ENCODE data around the gene LRRC38.

LRRC38 gene

GRCh38 chr1:13540866-13541265 lies 27.1 kb upstream of the LRRC38 start:
- Histone ChIP-seq H3K9ac (ENCODE audit: low read length) (no peak overlapping the region), H4K20me1 (ENCODE audit: insufficient read depth, low read length) (no peaks in the 10 kb centered on the region), H3K4me1 (ENCODE audit: insufficient read depth, low read length, severe bottlenecking) (no peaks in the 10 kb centered on the region), H3K27me3 (ENCODE audit: insufficient read depth, low read length) (peaks cover under 1% of the 10 kb centered on the region; the same call in 1 of the 2 replicates), H3K79me2 (ENCODE audit: insufficient read depth, low read length) (no peaks in the 10 kb centered on the region), H3F3A (ENCODE audit: insufficient read depth, low read length) (no peaks in the 10 kb centered on the region), H2AFZ (ENCODE audit: low read length) (no peak overlapping the region), H3K9me3 (ENCODE audit: low read length) (no peaks in the 10 kb centered on the region), H3K36me3 (ENCODE audit: insufficient read depth, low read length) (no peaks in the 10 kb centered on the region), H3K4me3 (ENCODE audit: low read depth, low read length, poor library complexity, severe bottlenecking) (no peak overlapping the region), H3K27ac (ENCODE audit: low read depth, low read length, poor library complexity, severe bottlenecking) (no peak overlapping the region), H3K9me2 (ENCODE audit: low read depth, low read length) (no peaks in the 10 kb centered on the region), H3K4me2 (ENCODE audit: low read length) (no peak overlapping the region)
- TF ChIP-seq EZH2 (IDR thresholded peaks at IDR 0.05; ENCODE audit: borderline replicate concordance, low read length), result no peak
- TF ChIP-seq, protein P1, sequence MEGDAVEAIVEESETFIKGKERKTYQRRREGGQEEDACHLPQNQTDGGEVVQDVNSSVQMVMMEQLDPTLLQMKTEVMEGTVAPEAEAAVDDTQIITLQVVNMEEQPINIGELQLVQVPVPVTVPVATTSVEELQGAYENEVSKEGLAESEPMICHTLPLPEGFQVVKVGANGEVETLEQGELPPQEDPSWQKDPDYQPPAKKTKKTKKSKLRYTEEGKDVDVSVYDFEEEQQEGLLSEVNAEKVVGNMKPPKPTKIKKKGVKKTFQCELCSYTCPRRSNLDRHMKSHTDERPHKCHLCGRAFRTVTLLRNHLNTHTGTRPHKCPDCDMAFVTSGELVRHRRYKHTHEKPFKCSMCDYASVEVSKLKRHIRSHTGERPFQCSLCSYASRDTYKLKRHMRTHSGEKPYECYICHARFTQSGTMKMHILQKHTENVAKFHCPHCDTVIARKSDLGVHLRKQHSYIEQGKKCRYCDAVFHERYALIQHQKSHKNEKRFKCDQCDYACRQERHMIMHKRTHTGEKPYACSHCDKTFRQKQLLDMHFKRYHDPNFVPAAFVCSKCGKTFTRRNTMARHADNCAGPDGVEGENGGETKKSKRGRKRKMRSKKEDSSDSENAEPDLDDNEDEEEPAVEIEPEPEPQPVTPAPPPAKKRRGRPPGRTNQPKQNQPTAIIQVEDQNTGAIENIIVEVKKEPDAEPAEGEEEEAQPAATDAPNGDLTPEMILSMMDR (IDR thresholded peaks at IDR 0.05; ENCODE audit: low read length), result no peak

- Histone ChIP-seq H3F3A (ENCODE audit: insufficient read depth, low read length) (no peaks in the 10 kb centered on the region), H3K4me2 (ENCODE audit: low read length) (no peak overlapping the region)
Observed at GRCh38 chr1:13539683-13540082, 25.9 kb upstream of the LRRC38 start.

DNA sequence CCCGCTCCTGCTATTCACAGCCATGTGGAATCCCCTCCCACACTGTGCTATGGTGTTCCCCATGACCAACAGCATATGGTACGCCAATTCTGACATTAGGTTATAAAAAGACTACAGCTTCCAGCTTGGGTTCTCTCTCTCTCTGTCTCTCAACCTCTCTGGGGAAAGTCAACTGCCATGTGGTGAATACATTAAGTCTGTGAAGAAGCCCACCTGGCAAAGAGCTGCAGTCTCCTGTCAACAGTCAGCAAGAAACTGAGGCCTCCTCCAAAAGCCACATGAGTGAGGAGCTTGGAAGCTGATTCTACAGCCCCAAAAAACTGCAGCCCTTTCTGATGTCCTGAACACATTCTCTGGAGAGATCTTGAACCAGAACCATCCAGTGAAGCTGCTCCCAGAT lies 25.0 kb upstream of the LRRC38 start:
- H3K36me3 ChIP-seq (ENCODE audit: insufficient read depth, low read length), result no peaks in the 10 kb centered on the region
- no peaks in the 10 kb centered on the region for H3K79me2 ChIP-seq (ENCODE audit: insufficient read depth, low read length)
- H4K20me1 ChIP-seq (ENCODE audit: insufficient read depth, low read length), result no peaks in the 10 kb centered on the region
- H3K27ac ChIP-seq (ENCODE audit: low read depth, low read length, poor library complexity, severe bottlenecking), result no peak overlapping the region
- H3K4me3 ChIP-seq (ENCODE audit: low read depth, low read length, poor library complexity, severe bottlenecking), result no peak overlapping the region
- no peak overlapping the region for H3K9ac ChIP-seq (ENCODE audit: low read length)
- H3K4me1 ChIP-seq (ENCODE audit: insufficient read depth, low read length, severe bottlenecking), result no peaks in the 10 kb centered on the region
- H3K9me2 ChIP-seq (ENCODE audit: low read depth, low read length), result no peaks in the 10 kb centered on the region
- H3K9me3 ChIP-seq (ENCODE audit: low read length), result no peaks in the 10 kb centered on the region
- no peaks in the 10 kb centered on the region for H3K27me3 ChIP-seq (ENCODE audit: insufficient read depth, low read length)
- H3F3A ChIP-seq (ENCODE audit: insufficient read depth, low read length), result no peaks in the 10 kb centered on the region
- H2AFZ ChIP-seq (ENCODE audit: low read length), result no peak overlapping the region
- no peak overlapping the region for H3K4me2 ChIP-seq (ENCODE audit: low read length)
- TF ChIP-seq, protein P1 (IDR thresholded peaks at IDR 0.05; ENCODE audit: low read length), result no peak
- no peak for TF ChIP-seq EZH2 (IDR thresholded peaks at IDR 0.05; ENCODE audit: borderline replicate concordance, low read length)

More at GRCh38 chr1:13539683-13540082, 25.9 kb upstream of the LRRC38 start:
- no peak overlapping the region for H3K27ac ChIP-seq (ENCODE audit: low read depth, low read length, poor library complexity, severe bottlenecking)
- no peaks in the 10 kb centered on the region for H4K20me1 ChIP-seq (ENCODE audit: insufficient read depth, low read length)
- H3K27me3 ChIP-seq (ENCODE audit: insufficient read depth, low read length), result no peaks in the 10 kb centered on the region
- no peaks in the 10 kb centered on the region for H3K36me3 ChIP-seq (ENCODE audit: insufficient read depth, low read length)
- H3K9me2 ChIP-seq (ENCODE audit: low read depth, low read length), result no peaks in the 10 kb centered on the region
- H3K9me3 ChIP-seq (ENCODE audit: low read length), result no peaks in the 10 kb centered on the region
- no peak overlapping the region for H2AFZ ChIP-seq (ENCODE audit: low read length)
- no peak for TF ChIP-seq EZH2 (IDR thresholded peaks at IDR 0.05; ENCODE audit: borderline replicate concordance, low read length)
- TF ChIP-seq, protein P1 (IDR thresholded peaks at IDR 0.05; ENCODE audit: low read length), result peak; percentile 12
- no peak overlapping the region for H3K4me3 ChIP-seq (ENCODE audit: low read depth, low read length, poor library complexity, severe bottlenecking)
- H3K4me1 ChIP-seq (ENCODE audit: insufficient read depth, low read length, severe bottlenecking), result no peaks in the 10 kb centered on the region
- H3K79me2 ChIP-seq (ENCODE audit: insufficient read depth, low read length), result no peaks in the 10 kb centered on the region
- H3K9ac ChIP-seq (ENCODE audit: low read length), result no peak overlapping the region

Measured in OCI-LY1 (cell line).